Medulla oblongata (tissue), 1 donor: Measurements from ENCODE around the gene TBC1D14.
"Not testable (repeated sequence)": the region's sequence is repeated elsewhere in the genome, so short reads cannot be mapped to it uniquely, and the experiment has no call there.

Experiments used
- DNase-seq: peaks from one replicate; pipeline ENCODE4 v3.0.0-alpha.2; 2015; ENCODE audit errors: extremely low spot score

The TBC1D14 gene

GRCh38 chr4:6890971-6891370 lies 18.7 kb upstream of the TBC1D14 start:
- not testable (repeated sequence) for DNase-seq

- no peak for DNase-seq
Measured at GRCh38 chr4:6891436-6892170, 18.0 kb upstream of the TBC1D14 start.

DNA sequence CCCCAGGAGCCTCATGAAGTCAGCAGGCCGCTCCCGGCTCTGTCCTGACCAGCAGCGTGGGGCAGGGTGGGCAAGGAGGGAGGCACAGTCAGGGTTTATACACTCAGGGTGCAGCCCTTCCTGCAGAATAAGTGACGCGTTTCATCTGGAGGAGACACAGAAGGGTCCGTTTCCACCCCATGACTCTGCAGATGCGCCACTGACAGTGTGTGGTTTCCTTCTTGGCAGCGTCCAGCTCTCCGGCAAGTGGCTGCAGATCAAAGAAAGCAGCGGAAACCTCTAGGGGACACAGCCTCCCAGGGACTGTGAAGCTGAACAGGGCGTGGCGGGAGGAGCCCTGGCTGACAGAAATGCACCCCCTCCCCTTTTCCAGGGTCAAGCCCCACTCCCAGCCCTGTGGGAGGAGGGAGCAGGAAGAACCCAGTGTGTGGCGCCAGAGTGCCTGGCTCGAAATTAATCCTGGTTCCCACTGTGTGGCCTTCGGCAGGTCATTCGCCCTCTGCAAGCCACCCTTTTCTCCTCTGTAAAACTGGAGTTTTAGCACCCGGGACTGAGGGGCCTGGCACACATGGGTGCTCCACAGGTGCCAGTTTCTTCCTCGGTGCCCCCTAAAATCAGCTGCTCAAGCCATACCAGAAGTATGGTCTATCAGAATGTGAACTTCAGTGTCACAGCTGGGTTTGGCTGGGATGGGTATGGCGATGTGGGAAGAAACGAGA lies 17.3 kb upstream of the TBC1D14 start:
- DNase-seq = peak; percentile 55

DNA sequence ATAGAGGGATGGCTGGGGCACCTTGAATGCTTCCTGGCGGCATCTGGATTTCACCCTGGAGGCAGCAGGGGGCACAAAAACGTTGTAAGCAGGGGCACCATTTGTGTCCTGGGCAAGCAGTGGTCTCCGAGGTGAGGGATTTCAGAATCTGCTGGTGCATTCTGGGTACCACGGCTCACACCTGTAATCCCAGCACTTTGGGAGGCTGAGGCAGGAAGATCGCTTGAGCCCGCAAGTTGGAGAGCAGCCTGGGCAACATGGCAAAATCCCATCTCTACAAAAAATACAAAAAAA lies 16.8 kb upstream of the TBC1D14 start:
- no peak for DNase-seq

DNA sequence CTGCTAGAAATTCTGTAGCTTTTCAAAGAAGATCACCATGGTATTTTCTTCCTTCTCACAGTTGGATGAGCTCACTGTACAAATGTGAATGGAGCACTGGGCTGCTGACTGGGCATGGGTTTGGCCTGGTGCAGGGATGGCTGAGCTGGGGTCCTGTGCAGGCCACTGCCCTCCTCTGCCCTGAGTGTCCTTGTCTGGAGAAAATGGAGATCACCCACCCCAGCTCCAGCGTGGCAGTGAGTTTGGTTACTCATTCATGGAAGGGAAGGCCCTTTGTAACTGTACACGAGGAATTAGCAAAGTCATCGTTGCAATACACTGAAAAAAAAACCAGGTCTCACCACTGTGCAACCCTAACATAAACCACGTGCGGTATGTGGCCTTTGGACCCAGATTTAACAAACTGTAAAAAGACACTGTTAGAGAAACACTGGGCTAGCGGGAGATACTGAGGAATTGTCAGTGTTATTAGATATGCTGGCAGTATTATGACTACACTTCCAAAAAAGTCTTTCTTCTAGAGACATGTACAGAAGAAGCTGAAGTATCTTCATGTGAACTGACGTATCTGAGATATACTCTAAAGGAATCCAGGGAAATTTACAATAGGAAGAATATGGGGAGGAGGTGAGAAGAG lies 16.1 kb upstream of the TBC1D14 start:
- DNase-seq = no peak

DNA sequence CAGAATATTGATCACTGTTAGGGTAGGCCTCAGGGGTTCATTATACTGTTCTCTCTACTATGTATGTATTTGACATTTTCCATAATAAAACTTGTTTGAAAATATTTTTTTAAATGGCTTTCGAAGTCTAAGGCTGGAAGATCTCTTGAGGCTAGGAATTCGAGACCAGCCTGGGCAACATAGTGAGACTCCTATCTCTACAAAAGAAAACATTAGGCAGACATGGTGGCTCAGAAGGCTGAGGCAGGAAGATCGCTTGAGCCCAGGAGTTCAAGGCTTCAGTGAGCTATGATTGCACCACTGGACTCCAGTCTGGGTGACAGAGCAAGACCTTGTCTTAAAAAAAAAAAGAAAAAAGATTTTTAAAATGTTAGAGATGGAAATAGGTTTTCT lies 15.5 kb upstream of the TBC1D14 start:
- no peak for DNase-seq

GRCh38 chr4:6894528-6895498 lies 14.8 kb upstream of the TBC1D14 start:
- no peak for DNase-seq

GRCh38 chr4:6896035-6896434 lies 13.6 kb upstream of the TBC1D14 start:
- DNase-seq = no peak

- DNase-seq = no peak
Measured at GRCh38 chr4:6898763-6899162, 10.9 kb upstream of the TBC1D14 start.

DNA sequence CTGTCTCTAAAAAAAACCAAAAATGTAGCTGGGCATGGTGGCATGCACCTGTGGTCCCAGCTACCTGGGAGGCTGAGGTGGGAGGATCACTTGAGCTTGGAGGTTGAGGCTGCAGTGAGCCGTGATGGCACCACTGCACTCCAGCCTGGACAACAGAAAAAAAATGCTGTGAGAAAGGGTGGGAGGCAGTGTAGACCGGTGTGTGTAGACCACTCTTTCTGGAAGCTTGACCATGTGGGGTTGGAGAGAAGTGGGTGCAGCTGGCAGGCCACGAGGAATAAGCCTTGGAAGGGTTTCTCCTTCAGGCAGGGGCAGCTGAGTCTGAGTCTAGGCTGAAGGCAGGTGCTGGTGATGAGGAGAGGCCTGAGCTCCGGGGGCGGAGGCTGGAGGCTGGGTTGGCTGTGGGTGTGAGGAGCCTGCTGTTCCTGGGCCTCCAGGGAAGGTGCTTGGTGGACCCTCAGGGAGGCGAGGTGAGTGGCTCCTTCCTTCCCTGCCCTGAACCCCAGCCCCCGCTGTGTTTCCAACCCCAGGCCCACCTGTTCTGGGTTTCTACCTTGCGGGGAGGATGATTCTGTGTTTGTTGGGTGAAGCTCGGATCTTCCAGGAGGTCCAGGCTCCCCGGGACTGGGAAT lies 9.3 kb upstream of the TBC1D14 start:
- DNase-seq = no peak

DNA sequence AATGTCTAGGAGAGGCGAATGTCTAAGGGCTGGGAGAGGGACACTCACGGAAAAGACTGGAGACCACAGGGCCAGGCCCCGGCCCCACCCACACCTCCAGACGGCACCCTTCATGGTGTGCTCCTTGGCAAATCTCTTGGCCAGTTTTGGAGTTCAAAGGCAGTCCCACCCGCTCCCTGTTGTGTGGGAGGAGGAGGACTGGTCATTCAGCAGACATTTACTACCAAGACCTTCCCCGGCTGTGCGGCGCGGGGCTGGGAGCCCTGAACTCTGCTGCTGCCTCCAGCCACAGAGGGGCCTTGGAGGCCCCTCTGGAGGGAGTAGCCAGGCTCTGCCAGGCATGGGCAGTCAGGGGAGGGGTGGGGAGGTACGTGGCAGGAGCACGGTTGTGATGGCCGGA lies 8.7 kb upstream of the TBC1D14 start:
- no peak for DNase-seq

GRCh38 chr4:6901669-6902317 lies 7.8 kb upstream of the TBC1D14 start:
- no peak for DNase-seq

GRCh38 chr4:6902318-6903042 lies 7.1 kb upstream of the TBC1D14 start:
- DNase-seq = no peak

- DNase-seq = peak; percentile 82
Measured at GRCh38 chr4:6905516-6906445, 3.8 kb upstream of the TBC1D14 start.

GRCh38 chr4:6906486-6906885 lies 3.1 kb upstream of the TBC1D14 start:
- DNase-seq = not testable (repeated sequence)

DNA sequence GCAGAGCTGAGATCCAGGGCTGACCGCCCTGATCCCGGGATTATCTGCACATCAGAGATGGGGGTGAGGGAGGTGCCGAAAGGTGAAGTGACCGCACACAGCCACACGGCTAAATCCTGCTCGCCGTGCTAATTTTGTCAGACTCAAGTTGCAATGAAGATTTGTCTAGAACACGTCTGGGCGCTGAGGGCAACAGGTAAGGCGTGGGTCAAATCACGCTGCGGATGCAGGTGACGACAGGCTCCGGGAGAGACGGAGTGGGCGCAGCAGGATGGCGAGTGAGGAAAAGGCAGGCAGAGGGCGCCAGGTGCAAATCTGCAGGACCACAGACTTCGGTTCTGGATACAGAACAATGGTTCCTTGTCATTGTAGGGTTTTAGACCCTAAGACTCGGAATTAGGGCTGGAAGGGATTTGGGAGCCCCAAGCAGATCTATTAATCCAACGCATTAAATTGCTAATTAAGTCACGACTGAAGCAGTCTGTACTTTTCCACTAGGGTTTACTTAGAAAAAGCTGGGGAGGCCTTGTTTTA lies 1.9 kb upstream of the TBC1D14 start:
- DNase-seq = peak; percentile 49

DNA sequence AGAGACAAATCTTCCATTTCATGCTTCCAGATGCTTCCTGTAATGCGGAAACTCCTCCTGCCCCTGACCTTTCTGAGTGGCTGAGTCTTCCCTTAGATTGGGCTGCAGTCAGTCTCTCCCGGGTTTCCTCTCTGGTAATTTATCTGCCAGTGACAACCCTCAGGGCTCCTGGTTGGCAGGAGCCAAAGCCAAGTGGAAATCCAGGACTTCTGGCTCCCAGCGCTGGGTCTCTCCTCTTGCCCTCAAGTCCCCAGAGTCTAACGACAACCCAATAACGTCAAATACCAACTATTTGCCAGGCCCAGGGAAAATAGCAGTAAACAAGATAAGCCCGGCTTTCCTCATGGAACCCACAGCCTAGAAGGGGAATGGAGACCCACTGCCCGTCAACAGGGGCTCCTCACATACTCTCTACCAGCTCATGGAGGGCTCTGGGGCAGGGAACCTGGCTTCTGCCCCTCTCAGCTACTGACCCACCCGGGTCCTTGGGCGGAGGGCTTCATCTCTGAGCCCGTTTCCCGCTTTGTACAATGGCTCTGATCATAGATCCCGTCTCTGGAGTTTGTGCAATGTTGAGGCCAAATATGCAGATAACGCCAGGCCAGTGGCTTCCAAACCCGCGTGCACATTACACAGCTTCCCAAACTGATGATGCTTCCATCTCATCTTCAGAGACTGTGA lies 1.1 kb upstream of the TBC1D14 start:
- DNase-seq = no peak

DNA sequence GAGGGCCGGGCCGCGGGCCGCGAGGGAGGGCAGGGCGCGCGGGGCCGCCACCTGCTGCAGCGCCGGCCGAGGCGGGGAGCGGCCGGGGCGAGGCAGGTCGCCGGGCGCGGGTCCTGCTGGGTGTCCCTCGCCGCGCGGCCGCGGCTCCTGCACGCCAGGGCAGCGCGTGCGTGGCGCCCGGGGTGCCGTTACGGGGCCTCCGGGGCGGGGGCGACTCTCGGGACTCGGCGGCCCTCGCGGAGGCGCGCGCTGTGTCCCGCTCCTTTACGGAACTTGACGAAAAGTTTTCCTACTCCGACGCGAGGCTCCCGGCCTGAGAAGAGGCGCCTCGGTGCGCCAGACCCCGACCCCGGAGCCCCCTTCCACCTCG lies 329 bp downstream of the TBC1D14 start:
- no peak for DNase-seq
